HepG2 (cell line): ENCODE results near the gene TBC1D10B. TPM values are rescaled to one million over a fixed set of nuclear protein-coding genes. Genes with fewer than 3 reads are reported as not detected.

ENCODE experiments used
- ATAC-seq: fragments of 200-7000 bp; cut with Tn5 transposase; 3 replicates; pipeline ENCODE4 v1.9.1; 2020; ENCODE audit warnings: mild to moderate bottlenecking, moderate library complexity
- BruUV-seq: library from RNA; stranded (reverse); fragments of 400-500 nt; replicated peaks from 2 replicates; lab custom pipeline; 2021; lab: Mats Ljungman, UMichigan
- CTCF ChIA-PET: fragments of 300-600 bp; formaldehyde crosslinking; extraction: SDS; loops from one replicate; lab custom pipeline; 2021; ENCODE audit warnings: low total read pairs, inconsistent platforms, low intra/inter-chr PET ratio; lab: Yijun Ruan, JAX
- POLR2A ChIA-PET: fragments of 350-600 bp; sonication (Branson Sonifier 250); formaldehyde crosslinking; loops from one replicate; lab custom pipeline; 2020; ENCODE audit warnings: antibody characterized with exemption, inconsistent platforms; lab: Yijun Ruan, JAX
- DNase-seq: peaks from one replicate; pipeline ENCODE4 v3.0.0-alpha.2; 2015; ENCODE audit warnings: low spot score
- FAIRE-seq: peaks from 3 replicates; lab custom pipeline; 2011; peaks lifted over from hg19 to GRCh38; lab: Jason Lieb, UNC
- H2AFZ ChIP-seq: one replicate; pipeline ENCODE4 v1.6.1; 2011; ENCODE audit warnings: low read length, inconsistent platforms
- H3K27ac ChIP-seq: fragments of 300-600 bp; 3 replicates; pipeline ENCODE4 v1.8.0; 2011; ENCODE audit warnings: mixed run types, mild to moderate bottlenecking, mixed read lengths, low read length, inconsistent platforms; ENCODE audit not compliant: insufficient read depth; ENCODE audit errors: extremely low read length
- H3K27me3 ChIP-seq, 2 experiments: fragments of 200-600 bp in 1 of 2; 2 replicates in 1 of 2; 3 replicates in 1 of 2; pipeline versions ENCODE4 v1.6.0 to v1.8.0; 2011; ENCODE audit warnings: low read length in 2 of 2, mild to moderate bottlenecking in 2 of 2, moderate library complexity in 2 of 2, inconsistent platforms in 1 of 2; ENCODE audit not compliant: insufficient read depth in 2 of 2, control insufficient read depth in 1 of 2
- H3K36me3 ChIP-seq, 2 experiments: fragments of 200-600 bp in 1 of 2; replicated peaks in 1 of 2; 2 replicates in 1 of 2; 3 replicates in 1 of 2; pipeline versions ENCODE4 v1.5.1 to v1.8.0; 2011; ENCODE audit warnings: low read length in 2 of 2, inconsistent platforms in 1 of 2; ENCODE audit not compliant: insufficient read depth in 2 of 2, control insufficient read depth in 1 of 2
- H3K4me1 ChIP-seq: 2 replicates; pipeline ENCODE4 v1.5.1; 2012; ENCODE audit warnings: low read length, inconsistent platforms; ENCODE audit not compliant: insufficient read depth
- H3K4me2 ChIP-seq: 2 replicates; pipeline ENCODE4 v1.6.0; 2011; ENCODE audit warnings: low read depth, low read length, inconsistent platforms
- H3K4me3 ChIP-seq, 3 experiments: fragments of 200-600 bp in 1 of 3; sonication (generic), shearing (Covaris generic) in 1 of 3; replicated peaks in 1 of 3; 2 replicates each; pipeline ENCODE4 v1.5.1; 2011 to 2016; ENCODE audit warnings: low read length in 3 of 3, inconsistent platforms in 2 of 3, low read depth in 2 of 3, mild to moderate bottlenecking in 2 of 3, control low read depth in 1 of 3, mixed read lengths in 1 of 3; ENCODE audit not compliant: insufficient read depth in 1 of 3
- H3K79me2 ChIP-seq: one replicate; pipeline ENCODE4 v1.6.1; 2011; ENCODE audit warnings: low read length, inconsistent platforms; ENCODE audit not compliant: insufficient read depth
- H3K9ac ChIP-seq: 2 replicates; pipeline ENCODE4 v1.6.0; 2011; ENCODE audit warnings: mild to moderate bottlenecking, low read depth, low read length, inconsistent platforms; ENCODE audit not compliant: insufficient read depth
- H3K9me3 ChIP-seq: 2 replicates; pipeline ENCODE4 v1.5.1; 2012; ENCODE audit warnings: mild to moderate bottlenecking, low read length
- H4K20me1 ChIP-seq: 2 replicates; pipeline ENCODE4 v1.6.0; 2011; ENCODE audit warnings: inconsistent platforms, mild to moderate bottlenecking, low read length, moderate library complexity; ENCODE audit not compliant: insufficient read depth
- FOXO1 ChIP-seq: sonication (generic); formaldehyde crosslinking; IDR thresholded peaks from 2 replicates; pipeline ENCODE4 v1.4.0; 2020; ENCODE audit warnings: missing genetic modification reagents
- GABPB1 ChIP-seq: IDR thresholded peaks from 2 replicates; pipeline ENCODE4 v1.6.1; 2016; ENCODE audit warnings: mild to moderate bottlenecking, missing genetic modification reagents, moderate library complexity, missing compliant biosample characterization
- KLF11 ChIP-seq: IDR thresholded peaks from 2 replicates; pipeline ENCODE4 v1.6.1; 2016; ENCODE audit warnings: missing compliant biosample characterization
- MED1 ChIP-seq: sonication (generic); formaldehyde crosslinking; IDR thresholded peaks from 2 replicates; pipeline ENCODE4 v1.4.0; 2020; ENCODE audit warnings: missing genetic modification reagents
- PRMT3 ChIP-seq: sonication (generic); formaldehyde crosslinking; IDR thresholded peaks from 2 replicates; pipeline ENCODE4 v1.8.1; 2022; ENCODE audit warnings: low read depth, mild to moderate bottlenecking, moderate library complexity, missing genetic modification reagents, borderline replicate concordance
- REL ChIP-seq: sonication (generic); formaldehyde crosslinking; conservative IDR thresholded peaks from 2 replicates; pipeline ENCODE4 v1.8.0; 2022; ENCODE audit warnings: mild to moderate bottlenecking, missing genetic modification reagents, moderate library complexity
- SIN3B ChIP-seq: fragments of 150-350 bp; IDR thresholded peaks from 2 replicates; pipeline ENCODE4 v1.6.1; 2014; ENCODE audit warnings: low read length
- STAG1 ChIP-seq: sonication (generic); formaldehyde crosslinking; IDR thresholded peaks from 2 replicates; pipeline ENCODE4 v1.4.0; 2020; ENCODE audit warnings: missing genetic modification reagents
- SUZ12 ChIP-seq: fragments of 150-350 bp; IDR thresholded peaks from 2 replicates; pipeline ENCODE4 v1.6.1; 2014; ENCODE audit warnings: low read depth, low read length
- ZMAT5 ChIP-seq: sonication (generic); formaldehyde crosslinking; IDR thresholded peaks from 2 replicates; pipeline ENCODE4 v1.5.0; 2020; ENCODE audit warnings: mild to moderate bottlenecking, low read depth, missing genetic modification reagents, borderline replicate concordance
- ZNF263 ChIP-seq: sonication (generic); formaldehyde crosslinking; IDR thresholded peaks from 2 replicates; pipeline ENCODE4 v1.4.0; 2020; ENCODE audit warnings: missing genetic modification reagents
- ZNF354B ChIP-seq: sonication (generic); formaldehyde crosslinking; IDR thresholded peaks from 2 replicates; pipeline ENCODE4 v1.8.0; 2022; ENCODE audit warnings: mild to moderate bottlenecking, missing genetic modification reagents
- ZNF501 ChIP-seq: sonication (generic); formaldehyde crosslinking; IDR thresholded peaks from 2 replicates; pipeline ENCODE4 v1.5.1; 2020; ENCODE audit warnings: mild to moderate bottlenecking, moderate library complexity, missing genetic modification reagents
- ZNF564 ChIP-seq: sonication (generic); formaldehyde crosslinking; IDR thresholded peaks from 2 replicates; pipeline ENCODE4 v1.8.1; 2023; ENCODE audit warnings: mild to moderate bottlenecking, missing genetic modification reagents
- ZNF576 ChIP-seq: sonication (generic); formaldehyde crosslinking; IDR thresholded peaks from 2 replicates; pipeline ENCODE4 v1.4.0; 2020; ENCODE audit warnings: mild to moderate bottlenecking, missing genetic modification reagents
- ZNF589 ChIP-seq: sonication (generic); formaldehyde crosslinking; conservative IDR thresholded peaks from 2 replicates; pipeline ENCODE4 v1.8.0; 2022; ENCODE audit warnings: mild to moderate bottlenecking, moderate library complexity, missing genetic modification reagents
- ZNF775 ChIP-seq: sonication (generic); formaldehyde crosslinking; IDR thresholded peaks from 2 replicates; pipeline ENCODE4 v1.4.0; 2020; ENCODE audit warnings: missing genetic modification reagents, mild to moderate bottlenecking, moderate library complexity, borderline replicate concordance
- ZNF776 ChIP-seq: sonication (generic); formaldehyde crosslinking; IDR thresholded peaks from 2 replicates; pipeline ENCODE4 v1.4.0; 2020; ENCODE audit warnings: mild to moderate bottlenecking, missing genetic modification reagents
- ZSCAN25 ChIP-seq: sonication (generic); formaldehyde crosslinking; IDR thresholded peaks from 2 replicates; pipeline ENCODE4 v1.8.0; 2022; ENCODE audit warnings: mild to moderate bottlenecking, missing genetic modification reagents
- WGBS: methylation state at CpG from one replicate; pipeline ENCODE4 v1.1.6; 2017; ENCODE audit warnings: low lambda C conversion rate; 5-methylcytosine and 5-hydroxymethylcytosine counted together
- in situ Hi-C: cut with HindIII; loops from 2 replicates; pipeline ENCODE4 v1.10.0; 2017; ENCODE audit warnings: low pct_unique_long_range_greater_than_20kb; ENCODE audit not compliant: extremely low pct_ligation_motif_present
- intact Hi-C: fragments of 100-400 bp; cut with micrococcal nuclease; formaldehyde crosslinking; loops from one replicate; pipeline ENCODE4 v1.10.0; 2022; ENCODE audit not compliant: unreplicated experiment
- polyA plus RNA-seq, 8 experiments: library from polyadenylated mRNA; depleted of rRNA in 3 of 8; stranded (reverse) in 7 of 8; unstranded in 1 of 8; fragments of >200 nt; fragmentation: Illumina TruSeq in 4 of 8; extraction: Trizol in 4 of 8; gene quantifications; 2 replicates each; pipeline versions ENCODE4 v1.2.1 to v1.2.3, GENCODE V29; 2011 to 2016; ENCODE audit warnings: low read depth in 4 of 8, missing spikeins in 1 of 8, mixed read lengths in 1 of 8; ENCODE audit not compliant: insufficient read depth in 1 of 8
- total RNA-seq, 5 experiments: library from RNA; depleted of rRNA; stranded (reverse); fragments of >200 nt; fragmentation: Illumina TruSeq; extraction: Trizol; gene quantifications; 2 replicates each; pipeline ENCODE4 v1.2.3, GENCODE V29; 2016; ENCODE audit warnings: low read depth in 1 of 5
- TF ChIP-seq, protein P1 (sequence below): sonication (generic); formaldehyde crosslinking; conservative IDR thresholded peaks from 2 replicates; pipeline ENCODE4 v1.8.0; 2022; ENCODE audit warnings: missing genetic modification reagents

Gene TBC1D10B
- total and polyA plus RNA-seq, 2 of the 13 experiments (the other 11 are each of a cell fraction or from before 2014, with no cell fraction given) = 15.7 to 24.8 TPM

DNA sequence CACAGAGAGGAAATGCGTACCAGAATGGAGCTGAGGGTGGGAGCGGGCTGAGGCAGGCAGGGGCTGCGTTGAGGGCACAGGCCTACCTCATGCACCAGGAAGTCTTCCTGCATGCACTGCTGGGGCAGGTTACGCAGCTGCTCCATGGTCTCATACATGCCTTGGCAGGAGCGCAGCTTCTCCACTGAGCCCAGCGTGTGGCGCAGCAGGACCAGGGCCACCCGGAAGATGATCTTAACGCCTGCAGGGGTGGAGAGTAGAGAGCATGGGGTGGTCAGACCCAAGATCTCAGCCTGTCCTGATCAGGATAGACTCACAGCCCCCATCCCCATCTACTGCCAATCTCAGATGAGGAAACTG, 11.7 kb downstream of the TBC1D10B start:
- Histone ChIP-seq H3K9me3 (no peaks in the 10 kb centered on the region), H2AFZ (no peak overlapping the region), H3K4me2 (no peak overlapping the region), H4K20me1 (no peaks in the 10 kb centered on the region), H3K4me1 (peaks cover 37% of the 10 kb centered on the region), H3K79me2 (peaks cover 29% of the 10 kb centered on the region)
- WGBS = 93% methylated on average over 9 of the region's 9 CpGs
- no peak for DNase-seq
- in situ Hi-C loops (loop anchor here (10.0 kb wide), 1 partner anchor 256 kb away; the partner anchor contains the start of gene ZNF689), intact Hi-C loops (no loop called here)
- no peak for FAIRE-seq
- no peak for ATAC-seq
- POLR2A ChIA-PET = interaction anchor here (1.7 to 6.7 kb wide), 2 partner anchors 11 to 51 kb away, joined by 4 to 94 read pairs; partner anchors contain the start of gene TBC1D10B
- no TSS peak for BruUV-seq
- TF ChIP-seq ZNF564 (CRISPR knock-in tag) = no peak
- no peak for TF ChIP-seq ZNF263 (CRISPR knock-in tag)
- no peak for TF ChIP-seq ZNF775 (CRISPR knock-in tag)
- no peak for TF ChIP-seq REL (CRISPR knock-in tag)
- TF ChIP-seq FOXO1 (CRISPR knock-in tag) = no peak
- TF ChIP-seq SIN3B = no peak
- TF ChIP-seq ZSCAN25 (CRISPR knock-in tag) = peak; percentile 89
- no peak for TF ChIP-seq ZNF501
- no peak for TF ChIP-seq ZNF589
- no peak for TF ChIP-seq SUZ12
- TF ChIP-seq PRMT3 (CRISPR knock-in tag) = no peak
- TF ChIP-seq MED1 (CRISPR knock-in tag) = no peak
- TF ChIP-seq ZNF776 (CRISPR knock-in tag) = 0 out of 2 replicates have a peak, but pooled peaks have one; percentile 10
- no peak for TF ChIP-seq ZNF354B (CRISPR knock-in tag)
- TF ChIP-seq, protein P1, sequence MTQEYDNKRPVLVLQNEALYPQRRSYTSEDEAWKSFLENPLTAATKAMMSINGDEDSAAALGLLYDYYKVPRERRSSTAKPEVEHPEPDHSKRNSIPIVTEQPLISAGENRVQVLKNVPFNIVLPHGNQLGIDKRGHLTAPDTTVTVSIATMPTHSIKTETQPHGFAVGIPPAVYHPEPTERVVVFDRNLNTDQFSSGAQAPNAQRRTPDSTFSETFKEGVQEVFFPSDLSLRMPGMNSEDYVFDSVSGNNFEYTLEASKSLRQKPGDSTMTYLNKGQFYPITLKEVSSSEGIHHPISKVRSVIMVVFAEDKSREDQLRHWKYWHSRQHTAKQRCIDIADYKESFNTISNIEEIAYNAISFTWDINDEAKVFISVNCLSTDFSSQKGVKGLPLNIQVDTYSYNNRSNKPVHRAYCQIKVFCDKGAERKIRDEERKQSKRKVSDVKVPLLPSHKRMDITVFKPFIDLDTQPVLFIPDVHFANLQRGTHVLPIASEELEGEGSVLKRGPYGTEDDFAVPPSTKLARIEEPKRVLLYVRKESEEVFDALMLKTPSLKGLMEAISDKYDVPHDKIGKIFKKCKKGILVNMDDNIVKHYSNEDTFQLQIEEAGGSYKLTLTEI = no peak
- no peak for TF ChIP-seq ZMAT5 (CRISPR knock-in tag)
- TF ChIP-seq GABPB1 (CRISPR knock-in tag) = no peak
- TF ChIP-seq STAG1 (CRISPR knock-in tag) = peak; percentile 33
- no peak for TF ChIP-seq ZNF576 (CRISPR knock-in tag)
- no peak for TF ChIP-seq KLF11 (CRISPR knock-in tag)
- TF ChIP-seq, all 625 proteins: peak for 3
- H3K9ac ChIP-seq = no peak overlapping the region
- no peaks in the 10 kb centered on the region; a peak in 1 of 5 replicates for H3K27me3 ChIP-seq
- H3K27ac ChIP-seq = no peak overlapping the region
- no peak overlapping the region for H3K4me3 ChIP-seq
- peaks cover 13 to 44% of the 10 kb centered on the region in 2 experiments; a peak in 4 of 5 replicates for H3K36me3 ChIP-seq
- CTCF ChIA-PET = no interaction called here
